GM20000 (cell line): ENCODE results near the gene TBCE.
"Not testable (repeated sequence)": the region's sequence is repeated elsewhere in the genome, so short reads cannot be mapped to it uniquely, and the experiment has no call there.

Experiments used
- DNase-seq: peaks from one replicate; pipeline ENCODE4 v3.0.0; 2012; ENCODE audit warnings: low spot score
- CTCF ChIP-seq: IDR thresholded peaks from 2 replicates; pipeline ENCODE4 v1.5.1; 2012; ENCODE audit warnings: mild to moderate bottlenecking, control low read depth; ENCODE audit errors: extremely low read depth, missing control alignments

Gene TBCE

GRCh38 chr1:235357485-235358373 lies 9.5 kb upstream of the TBCE start:
- TF ChIP-seq CTCF, result no peak
- DNase-seq, result no peak

GRCh38 chr1:235358899-235359298 lies 8.3 kb upstream of the TBCE start:
- no peak for DNase-seq

GRCh38 chr1:235364189-235364588 lies 3.0 kb upstream of the TBCE start:
- DNase-seq, result not testable (repeated sequence)

More at GRCh38 chr1:235358899-235359298, 8.3 kb upstream of the TBCE start:
- TF ChIP-seq CTCF, result no peak

GRCh38 chr1:235366286-235366685 lies 941 bp upstream of the TBCE start:
- TF ChIP-seq CTCF, result no peak
- no peak for DNase-seq

GRCh38 chr1:235368428-235368827 lies 1.2 kb downstream of the TBCE start:
- TF ChIP-seq CTCF, result no peak
- DNase-seq, result no peak

GRCh38 chr1:235369802-235370201 lies 2.6 kb downstream of the TBCE start:
- DNase-seq, result no peak
- TF ChIP-seq CTCF, result no peak

GRCh38 chr1:235375919-235376605 lies 8.8 kb downstream of the TBCE start:
- DNase-seq, result no peak
- no peak for TF ChIP-seq CTCF

- not testable (repeated sequence) for DNase-seq
Observed at GRCh38 chr1:235378134-235378735, 11.0 kb downstream of the TBCE start.

GRCh38 chr1:235381955-235382739 lies 14.9 kb downstream of the TBCE start:
- DNase-seq, result not testable (repeated sequence)

GRCh38 chr1:235385633-235386032 lies 18.4 kb downstream of the TBCE start:
- not testable (repeated sequence) for DNase-seq
